ENCODE data around the gene C1S. TPM values are rescaled to one million over a fixed set of nuclear protein-coding genes. Genes with fewer than 3 reads are reported as not detected.

Gene C1S
- total and polyA plus RNA-seq, 9 of the 15 experiments (the other 6 are each of a cell fraction or from before 2014, with no cell fraction given): 0.08 to 0.84 (median 0.27) TPM

- TF ChIP-seq MLLT1 (IDR thresholded peaks at IDR 0.05): no peak
- no peak for TF ChIP-seq ARID3A (IDR thresholded peaks at IDR 0.05; ENCODE audit: borderline replicate concordance, low read depth, low read length)
- no peak for TF ChIP-seq ZNF316 (IDR thresholded peaks at IDR 0.05)
- no peak for TF ChIP-seq CAMTA2 (CRISPR knock-in tag; conservative IDR thresholded peaks at IDR 0.05)
- TF ChIP-seq EP300 (IDR thresholded peaks at IDR 0.05; ENCODE audit: low read length): peak; percentile 49; the same call in 1 of the 2 replicates
- TF ChIP-seq PCBP1 (IDR thresholded peaks at IDR 0.05; ENCODE audit: low read depth, low read length, poor library complexity, severe bottlenecking): no peak
- TF ChIP-seq CBFA2T2 (conservative IDR thresholded peaks at IDR 0.05): peak; percentile 70
- no peak for TF ChIP-seq ZNF217 (CRISPR knock-in tag; IDR thresholded peaks at IDR 0.05)
- TF ChIP-seq ARID1B (IDR thresholded peaks at IDR 0.05): peak; percentile 80
- peak; percentile 61 for TF ChIP-seq TEAD4 (IDR thresholded peaks at IDR 0.05; ENCODE audit: low read length)
- no peak for TF ChIP-seq TEAD4 (CRISPR knock-in tag; IDR thresholded peaks at IDR 0.05; ENCODE audit: borderline replicate concordance)
- TF ChIP-seq RAD51 (IDR thresholded peaks at IDR 0.05; ENCODE audit: borderline replicate concordance, low read depth): no peak
- TF ChIP-seq RAD21 (CRISPR knock-in tag; conservative IDR thresholded peaks at IDR 0.05 in 1 of 2, IDR thresholded peaks at IDR 0.05 in 1 of 2): no peak
- no peak for TF ChIP-seq TOE1 (IDR thresholded peaks at IDR 0.05; ENCODE audit: borderline replicate concordance)
- TF ChIP-seq TOE1 (CRISPR knock-in tag; IDR thresholded peaks at IDR 0.05; ENCODE audit: borderline replicate concordance, low read depth): no peak
- no peak for TF ChIP-seq NCOA1 (IDR thresholded peaks at IDR 0.05; ENCODE audit: low read depth)
- no peak for TF ChIP-seq PBX2 (CRISPR knock-in tag; IDR thresholded peaks at IDR 0.05; ENCODE audit: low read depth)
- TF ChIP-seq PBX2 (tag; conservative IDR thresholded peaks at IDR 0.05; ENCODE audit: low read depth): peak; percentile 73
- TF ChIP-seq ETS1 (conservative IDR thresholded peaks at IDR 0.05; ENCODE audit: control insufficient read depth, low read depth, low read length): no peak
- TF ChIP-seq SP1 (CRISPR knock-in tag; IDR thresholded peaks at IDR 0.05): no peak
- TF ChIP-seq ZNF41 (CRISPR knock-in tag; conservative IDR thresholded peaks at IDR 0.05): no peak
- TF ChIP-seq ATF3 (IDR thresholded peaks at IDR 0.05): peak; percentile 60; the same call in 1 of the 2 replicates
- no peak for TF ChIP-seq ATF3 (CRISPR knock-in tag; conservative IDR thresholded peaks at IDR 0.05)
Measured at GRCh38 chr12:7026854-7027253, 33.7 kb upstream of the C1S start (continued).

All from K562 (cell line).